ENCODE measurements around the gene TAS2R8.

DNA sequence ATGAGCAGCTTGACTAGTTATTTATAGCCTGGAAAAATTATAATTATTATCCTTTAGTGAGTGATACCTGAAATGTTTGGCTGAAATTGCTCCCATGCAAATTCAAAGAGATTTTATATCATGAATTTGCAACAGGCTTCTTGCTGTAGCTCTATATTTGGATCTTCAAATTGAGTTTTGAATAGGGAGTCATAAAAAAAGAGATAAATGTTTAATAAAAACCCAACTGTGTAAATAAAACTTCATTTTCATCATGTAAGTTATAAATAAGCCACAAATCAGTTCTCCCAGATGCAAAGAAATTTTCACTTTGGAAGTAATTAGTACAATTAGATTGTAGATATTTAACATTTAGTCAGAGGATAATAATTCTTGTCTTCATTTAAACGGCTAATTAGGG lies at the start of gene TAS2R8:
- TF ChIP-seq, protein P1, sequence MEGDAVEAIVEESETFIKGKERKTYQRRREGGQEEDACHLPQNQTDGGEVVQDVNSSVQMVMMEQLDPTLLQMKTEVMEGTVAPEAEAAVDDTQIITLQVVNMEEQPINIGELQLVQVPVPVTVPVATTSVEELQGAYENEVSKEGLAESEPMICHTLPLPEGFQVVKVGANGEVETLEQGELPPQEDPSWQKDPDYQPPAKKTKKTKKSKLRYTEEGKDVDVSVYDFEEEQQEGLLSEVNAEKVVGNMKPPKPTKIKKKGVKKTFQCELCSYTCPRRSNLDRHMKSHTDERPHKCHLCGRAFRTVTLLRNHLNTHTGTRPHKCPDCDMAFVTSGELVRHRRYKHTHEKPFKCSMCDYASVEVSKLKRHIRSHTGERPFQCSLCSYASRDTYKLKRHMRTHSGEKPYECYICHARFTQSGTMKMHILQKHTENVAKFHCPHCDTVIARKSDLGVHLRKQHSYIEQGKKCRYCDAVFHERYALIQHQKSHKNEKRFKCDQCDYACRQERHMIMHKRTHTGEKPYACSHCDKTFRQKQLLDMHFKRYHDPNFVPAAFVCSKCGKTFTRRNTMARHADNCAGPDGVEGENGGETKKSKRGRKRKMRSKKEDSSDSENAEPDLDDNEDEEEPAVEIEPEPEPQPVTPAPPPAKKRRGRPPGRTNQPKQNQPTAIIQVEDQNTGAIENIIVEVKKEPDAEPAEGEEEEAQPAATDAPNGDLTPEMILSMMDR (IDR thresholded peaks at IDR 0.05) = no peak
- TF ChIP-seq POLR2A (IDR thresholded peaks at IDR 0.05) = no peak

Data from right lobe of liver (tissue), 4 donors.